Fibroblast of pulmonary artery (primary cell): ENCODE measurements around the gene EHBP1L1.

Source experiments
- DNase-seq: peaks from one replicate; pipeline ENCODE4 v3.0.0-alpha.2; 2010; ENCODE audit warnings: low read depth
- H3K4me3 ChIP-seq: replicated peaks from 2 replicates; pipeline ENCODE4 v1.5.1; 2011; ENCODE audit warnings: low read depth, mild to moderate bottlenecking, control low read depth, low read length, moderate library complexity
- CTCF ChIP-seq: IDR thresholded peaks from 2 replicates; pipeline ENCODE4 v1.5.1; 2011; ENCODE audit warnings: mild to moderate bottlenecking, control low read depth, low read length, inconsistent platforms; ENCODE audit errors: missing control alignments

The EHBP1L1 gene

GRCh38 chr11:65571420-65571819, 4.4 kb upstream of the EHBP1L1 start:
- no peak for DNase-seq
- H3K4me3 ChIP-seq, result peak overlapping the region; percentile 77
- no peak for TF ChIP-seq CTCF

GRCh38 chr11:65571940-65572339, 3.9 kb upstream of the EHBP1L1 start:
- DNase-seq, result peak; percentile 57
- peak overlapping the region; percentile 77 for H3K4me3 ChIP-seq
- peak; percentile 45 for TF ChIP-seq CTCF

- peak within 1 kb of the TSS; percentile 77 for H3K4me3 ChIP-seq
- TF ChIP-seq CTCF, result no peak
- peak; percentile 86 for DNase-seq
These were observed 3.3 kb upstream of the EHBP1L1 start, which contains the start of gene FAM89B for GRCh38 chr11:65572356-65573051. Gene FAM89B, plus strand, starts transcription at chr11:65572538. Its CDS starts 132 bp downstream, at chr11:65572670.

GRCh38 chr11:65573391-65574079, 2.3 kb upstream of the EHBP1L1 start:
- no peak for DNase-seq
- peak overlapping the region; percentile 59 for H3K4me3 ChIP-seq
- TF ChIP-seq CTCF, result no peak

- peak; percentile 39 for TF ChIP-seq CTCF
- peak; percentile 98 for DNase-seq
- H3K4me3 ChIP-seq, result peak overlapping the region; percentile 65
These were observed 1.6 kb upstream of the EHBP1L1 start for GRCh38 chr11:65574109-65574810.

- TF ChIP-seq CTCF, result no peak
- DNase-seq, result no peak
- H3K4me3 ChIP-seq, result peak overlapping the region; percentile 65
These were observed 864 bp upstream of the EHBP1L1 start for GRCh38 chr11:65574811-65575567.
